NCI-H2227 treated with DMSO at 0.1 percent for 48 hours (cell line): Measurements from ENCODE around the gene PDIA6.

ENCODE experiments used
- DNase-seq: peaks from one replicate; lab custom pipeline; 2025; lab: John Stamatoyannopoulos, UW

Gene PDIA6, protein sequence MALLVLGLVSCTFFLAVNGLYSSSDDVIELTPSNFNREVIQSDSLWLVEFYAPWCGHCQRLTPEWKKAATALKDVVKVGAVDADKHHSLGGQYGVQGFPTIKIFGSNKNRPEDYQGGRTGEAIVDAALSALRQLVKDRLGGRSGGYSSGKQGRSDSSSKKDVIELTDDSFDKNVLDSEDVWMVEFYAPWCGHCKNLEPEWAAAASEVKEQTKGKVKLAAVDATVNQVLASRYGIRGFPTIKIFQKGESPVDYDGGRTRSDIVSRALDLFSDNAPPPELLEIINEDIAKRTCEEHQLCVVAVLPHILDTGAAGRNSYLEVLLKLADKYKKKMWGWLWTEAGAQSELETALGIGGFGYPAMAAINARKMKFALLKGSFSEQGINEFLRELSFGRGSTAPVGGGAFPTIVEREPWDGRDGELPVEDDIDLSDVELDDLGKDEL

DNA sequence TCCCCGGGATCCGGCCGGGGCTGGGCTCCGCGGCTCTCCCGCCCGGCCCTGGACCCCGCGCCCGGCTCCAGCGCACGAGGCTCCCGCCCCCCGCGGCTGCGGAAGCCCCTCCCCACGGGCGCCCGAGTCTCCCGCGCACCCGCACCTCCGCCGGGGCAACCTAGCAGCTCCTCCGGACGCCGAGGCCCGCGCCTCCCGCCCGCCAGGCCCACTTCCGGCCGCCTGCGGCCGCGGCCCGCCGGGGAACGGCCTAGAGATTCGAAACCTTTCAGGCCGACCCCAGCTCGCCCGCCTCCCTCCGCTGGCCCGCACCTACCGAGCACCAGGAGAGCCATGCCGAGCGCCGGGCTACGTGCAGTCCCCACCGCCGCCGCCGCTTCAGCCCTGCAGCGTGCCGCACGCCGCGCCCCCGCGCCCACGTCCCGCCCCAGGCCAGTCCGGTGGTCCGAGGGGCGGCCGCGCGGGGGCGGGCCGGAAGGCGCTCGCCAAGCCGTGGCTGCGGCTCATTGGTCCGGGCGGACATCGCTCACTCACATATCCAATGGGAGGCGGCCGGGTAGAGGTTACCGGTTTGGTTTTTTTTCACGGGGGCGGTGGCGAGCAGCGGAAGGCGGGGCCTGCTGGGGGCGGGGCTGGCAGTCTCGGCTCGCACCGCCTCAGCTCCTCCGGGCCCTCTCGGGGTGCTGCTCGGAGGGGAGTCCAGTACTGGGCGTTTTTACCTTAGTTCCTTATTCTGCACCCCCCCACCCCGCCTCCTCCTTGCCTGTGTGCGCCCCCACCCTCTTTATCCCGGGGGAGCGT lies at the start of gene PDIA6:
Gene PDIA6, minus strand, starts transcription at position 424 of the 801 bp plus-strand sequence. Its CDS starts 89 bp downstream, at position 335.
- peak; percentile 92 for DNase-seq

DNA sequence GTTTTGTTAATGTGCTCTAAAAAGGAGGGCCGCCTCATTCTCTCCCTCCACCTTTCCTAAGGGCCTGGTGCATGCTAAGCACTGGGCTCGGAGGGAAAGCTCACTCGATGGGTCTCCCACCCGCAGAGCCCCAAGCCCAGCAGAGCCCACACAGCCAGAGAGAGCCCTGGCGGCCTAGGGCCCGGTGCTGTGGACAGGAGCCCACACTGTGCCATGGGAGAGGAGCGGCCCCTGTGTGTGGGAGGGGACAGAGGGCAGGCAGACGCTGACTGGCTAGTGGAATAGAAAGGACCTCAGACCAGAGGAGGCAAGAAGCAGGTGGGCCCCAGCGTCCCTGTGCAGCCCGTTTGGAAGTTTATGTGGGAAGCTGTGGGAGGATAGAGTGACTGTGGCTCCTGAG lies 49.7 kb upstream of the PDIA6 start:
- DNase-seq, result no peak

GRCh38 chr2:10861765-10862164 lies 49.2 kb upstream of the PDIA6 start:
- DNase-seq, result no peak

GRCh38 chr2:10860814-10861325 lies 48.3 kb upstream of the PDIA6 start:
- DNase-seq, result no peak

DNA sequence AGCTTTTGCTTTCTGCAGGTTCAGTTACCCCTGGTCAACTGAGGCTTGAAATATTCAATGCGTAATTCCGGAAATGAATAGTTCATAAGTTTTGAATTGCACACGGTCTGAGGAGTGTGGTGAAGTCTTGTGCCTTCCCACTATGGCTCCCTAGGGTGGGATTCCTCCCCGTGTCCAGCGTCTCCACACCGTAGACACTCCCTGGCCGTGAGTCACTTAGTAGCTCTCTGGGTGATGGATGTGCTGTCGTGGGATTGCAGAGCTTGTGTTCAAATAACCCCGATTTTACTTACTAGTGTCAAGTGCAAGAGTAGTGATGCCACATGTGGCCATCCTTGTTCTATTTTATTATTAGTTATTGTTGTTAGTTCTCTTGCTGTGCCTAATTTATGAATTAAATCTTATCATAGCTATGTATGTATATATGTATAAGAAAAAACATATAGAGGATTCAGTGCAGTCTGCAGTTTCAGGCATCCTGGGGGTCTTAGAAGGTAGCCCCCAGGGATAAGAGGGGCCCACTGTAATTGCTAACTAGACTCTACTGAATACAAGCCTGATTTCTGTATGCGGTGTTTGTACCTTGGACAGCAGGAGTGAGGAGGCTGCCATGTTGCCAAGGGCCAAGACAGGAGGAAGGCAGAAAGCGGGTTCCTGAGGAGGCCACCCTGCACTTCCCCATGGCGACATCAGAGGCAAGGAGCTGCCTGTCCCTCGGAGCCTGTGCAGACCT lies 47.7 kb upstream of the PDIA6 start:
- DNase-seq, result no peak

GRCh38 chr2:10859278-10859677 lies 46.7 kb upstream of the PDIA6 start:
- no peak for DNase-seq

DNA sequence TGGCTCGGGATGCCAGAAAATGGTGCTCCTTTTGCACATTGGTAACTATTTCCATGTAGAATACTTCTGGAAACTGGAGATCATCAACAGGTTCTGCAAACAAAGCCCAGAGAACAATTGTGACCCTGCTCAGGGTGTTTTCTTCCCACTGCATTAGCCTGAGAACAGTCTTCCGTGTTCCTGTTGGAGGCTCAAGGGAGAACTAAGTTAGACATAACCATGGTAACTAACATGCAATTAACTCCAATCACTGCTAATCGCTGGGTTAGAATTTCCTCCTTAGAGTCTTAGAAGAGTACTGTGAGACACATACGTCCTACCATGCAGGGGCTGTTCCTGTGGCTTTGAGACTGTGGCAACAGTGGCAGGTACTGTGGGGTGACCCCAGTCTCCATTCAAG lies 36.0 kb upstream of the PDIA6 start:
- DNase-seq, result no peak

DNA sequence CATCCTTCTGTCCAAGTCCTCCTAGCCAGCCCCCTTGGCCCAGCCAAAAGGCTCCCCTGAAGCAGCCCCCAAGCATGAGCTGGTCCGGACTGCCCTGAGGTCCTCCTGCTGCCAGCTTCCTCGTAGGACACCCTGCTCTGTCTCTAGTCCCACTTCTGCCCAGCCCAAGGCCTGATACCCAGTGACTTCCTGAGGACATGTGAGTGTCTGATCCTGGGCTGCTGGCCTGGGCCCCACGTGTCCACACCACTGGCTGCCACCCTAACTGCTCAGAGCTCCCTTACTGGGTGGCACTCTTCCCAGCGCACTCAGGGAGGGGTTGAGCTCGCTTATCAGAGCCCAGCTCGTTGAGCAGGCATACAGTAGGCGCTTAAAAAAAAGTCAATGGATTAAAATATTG lies 34.4 kb upstream of the PDIA6 start:
- DNase-seq, result no peak

GRCh38 chr2:10846110-10846861 lies 33.7 kb upstream of the PDIA6 start:
- no peak for DNase-seq

GRCh38 chr2:10845640-10846039 lies 33.1 kb upstream of the PDIA6 start:
- no peak for DNase-seq

GRCh38 chr2:10844097-10844496 lies 31.5 kb upstream of the PDIA6 start:
- peak; percentile 84 for DNase-seq

DNA sequence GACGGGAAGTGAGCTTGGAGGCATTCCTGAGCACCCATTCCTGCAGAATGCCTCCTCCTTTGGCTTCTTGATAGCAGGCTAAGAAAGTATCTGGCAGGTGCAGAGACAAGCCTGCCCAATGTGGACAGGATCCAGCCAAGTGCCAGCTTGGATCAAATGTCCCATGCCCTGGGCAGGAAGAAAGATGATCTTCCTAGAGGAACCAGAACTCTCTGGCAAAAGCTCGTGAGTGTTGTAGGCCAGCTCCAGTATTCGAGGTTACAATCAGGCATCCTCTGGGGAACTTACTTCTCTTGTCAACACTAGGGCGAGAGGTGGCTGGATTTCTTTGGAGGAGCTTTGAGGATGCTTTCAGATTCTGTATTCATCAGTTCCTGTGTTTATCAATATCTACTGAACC lies 29.9 kb upstream of the PDIA6 start:
- DNase-seq, result no peak

DNA sequence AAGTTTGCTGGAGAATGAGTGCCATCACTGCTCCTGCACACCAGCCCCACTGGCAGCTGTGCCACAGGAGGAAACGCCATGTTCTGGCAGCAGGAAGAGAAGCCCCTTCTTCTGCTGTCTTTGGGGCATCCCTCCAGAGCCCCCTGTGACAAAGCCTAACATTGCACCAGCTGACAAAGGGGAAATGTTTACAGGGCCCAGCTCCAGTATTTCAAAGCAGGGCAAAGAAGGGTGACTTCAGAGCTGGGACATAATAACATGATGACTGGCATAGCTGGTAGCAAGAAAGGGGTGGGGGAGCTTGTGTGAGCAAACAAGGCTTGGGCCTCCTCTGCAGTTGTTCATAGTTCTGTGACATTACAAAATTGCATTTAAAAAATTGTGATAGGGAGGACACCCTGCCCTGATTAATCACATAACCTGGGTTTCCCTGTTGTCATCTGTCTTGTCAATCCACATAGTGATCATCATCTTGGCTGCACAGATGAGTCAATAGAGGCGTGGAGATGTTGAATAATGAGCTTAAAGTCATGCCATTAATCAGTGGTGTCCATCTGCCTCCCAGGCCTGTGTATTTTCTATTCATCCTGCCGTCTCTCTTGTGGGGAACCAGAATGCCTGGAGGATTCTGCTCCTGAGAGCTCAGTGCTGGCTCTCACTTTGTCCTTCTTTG lies 29.1 kb upstream of the PDIA6 start:
- DNase-seq, result no peak

DNA sequence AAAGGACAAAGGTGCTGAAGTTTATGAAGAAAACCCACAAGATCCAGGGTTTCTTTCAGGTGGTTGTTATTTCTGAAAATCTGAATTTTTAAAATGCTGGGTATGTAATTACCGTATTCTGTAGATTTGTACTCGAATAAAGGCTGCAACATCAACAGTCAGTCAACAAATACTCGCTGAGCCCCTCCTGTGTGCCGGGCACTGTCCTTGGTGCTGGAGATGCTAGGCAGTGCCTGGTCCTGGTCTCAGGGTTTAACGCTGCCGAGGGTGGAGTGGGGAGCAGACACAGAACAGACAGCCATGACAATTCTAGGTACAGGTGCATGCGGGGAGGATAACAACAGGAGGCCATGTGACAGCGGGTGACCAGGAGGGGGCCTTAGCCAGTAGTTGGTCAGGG lies 27.2 kb upstream of the PDIA6 start:
- no peak for DNase-seq

DNA sequence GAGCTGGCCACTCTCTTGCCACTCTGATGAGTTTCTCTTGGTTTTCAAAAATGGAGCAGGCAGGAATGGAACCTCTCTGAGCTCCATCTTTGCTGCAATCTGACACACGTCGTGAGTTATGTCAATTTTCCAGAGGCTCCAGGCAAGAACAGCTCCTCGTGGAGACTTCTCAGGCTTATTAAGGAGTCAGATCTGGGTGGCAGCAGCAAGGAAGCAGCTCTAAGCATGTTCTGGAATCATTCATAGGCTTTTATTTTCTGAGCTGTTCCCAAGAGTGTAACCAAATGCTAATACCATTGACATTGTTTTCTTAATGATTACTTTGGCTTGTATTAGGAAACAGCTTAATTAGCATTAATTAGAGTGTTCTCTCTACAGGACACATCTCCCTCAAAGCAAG lies 26.1 kb upstream of the PDIA6 start:
- no peak for DNase-seq

DNA sequence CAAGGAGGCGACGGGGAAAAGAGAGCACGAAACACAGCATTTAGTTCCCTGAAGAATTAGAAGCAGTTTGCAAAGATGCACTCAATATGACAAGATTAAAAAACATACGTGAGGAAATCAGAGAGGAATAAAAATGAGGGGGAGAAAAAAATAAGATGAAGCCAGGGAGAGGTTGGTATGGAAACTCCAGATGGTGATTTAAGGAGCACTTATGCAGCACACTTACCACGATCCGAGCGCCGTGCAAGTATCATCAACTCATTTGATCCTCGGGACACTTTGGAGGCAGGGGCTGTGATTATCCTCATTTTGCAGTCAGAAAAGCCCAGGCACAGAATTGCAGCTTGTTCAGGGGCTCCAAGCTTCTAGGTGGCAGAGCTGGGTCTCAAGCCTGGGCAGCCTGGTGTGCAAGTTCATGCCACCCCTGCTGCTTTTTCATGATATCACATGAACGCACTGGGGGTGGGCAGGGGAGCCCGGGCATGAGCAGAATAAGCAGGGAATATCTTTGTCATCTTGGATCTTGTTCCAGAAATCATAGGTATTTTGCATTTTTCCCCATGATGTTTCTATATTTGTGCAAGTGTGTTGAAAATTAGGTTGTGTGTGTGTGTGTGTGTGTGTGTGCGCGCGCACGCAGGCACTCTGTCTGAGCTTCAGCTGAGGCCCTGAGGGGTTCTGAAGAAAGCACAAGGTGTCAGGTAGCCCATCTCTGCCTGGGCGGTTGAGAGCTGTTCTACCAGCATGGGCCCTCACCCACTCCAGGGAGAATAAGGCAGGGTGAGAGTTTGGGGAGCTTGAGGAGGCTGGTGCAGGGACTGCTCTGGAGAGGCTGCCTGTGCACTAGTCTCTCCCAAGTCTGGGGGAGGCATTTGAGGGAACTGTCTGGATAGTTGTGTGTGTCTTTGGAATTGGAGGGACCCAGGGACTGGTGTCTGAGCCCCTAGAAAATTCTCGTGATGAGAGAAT lies 25.0 kb upstream of the PDIA6 start:
- peak; percentile 61 for DNase-seq

DNA sequence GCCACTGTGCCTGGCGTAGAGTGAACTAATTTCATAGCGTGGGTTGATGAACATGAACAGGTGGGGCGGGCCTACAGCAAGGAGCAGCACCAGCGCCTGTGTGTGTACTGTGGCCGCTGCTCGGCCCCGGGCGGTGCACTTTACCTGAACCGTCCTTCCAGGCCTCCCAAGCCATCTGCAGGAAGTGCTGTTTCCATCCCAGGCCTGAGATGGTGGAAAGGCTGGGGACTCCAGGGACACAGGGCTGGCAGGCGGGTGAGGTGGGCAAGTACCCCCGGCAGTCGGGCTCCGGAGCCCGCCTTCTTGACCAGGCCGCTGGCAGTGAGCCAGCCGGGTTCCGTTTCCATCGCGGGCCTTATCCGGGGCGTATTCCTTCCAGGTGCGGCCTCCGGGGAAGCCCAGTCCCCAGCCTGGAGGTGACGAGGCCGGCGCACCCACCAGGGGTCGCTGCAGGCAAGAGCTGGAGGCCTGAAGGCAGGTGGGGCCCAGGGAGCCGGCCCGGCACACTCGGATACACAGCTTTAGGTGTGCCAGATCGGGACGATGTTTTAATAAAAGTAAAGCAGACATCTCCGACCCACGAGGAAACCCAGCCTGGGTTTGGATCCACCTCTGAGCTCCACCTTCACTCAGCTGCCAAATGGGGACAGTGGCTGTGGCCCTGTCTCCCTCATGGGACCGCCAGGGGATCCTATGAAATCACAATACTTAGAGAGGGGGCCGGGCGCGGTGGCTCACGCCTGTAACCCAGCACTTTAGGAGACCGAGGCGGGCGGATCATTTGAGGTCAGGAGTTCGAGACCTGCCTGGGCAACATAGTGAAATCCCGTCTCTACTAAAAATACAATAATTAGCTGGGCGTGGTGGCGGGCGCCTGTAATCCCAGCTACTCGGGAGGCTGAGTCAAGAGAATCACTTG lies 22.7 kb upstream of the PDIA6 start:
- DNase-seq, result no peak

DNA sequence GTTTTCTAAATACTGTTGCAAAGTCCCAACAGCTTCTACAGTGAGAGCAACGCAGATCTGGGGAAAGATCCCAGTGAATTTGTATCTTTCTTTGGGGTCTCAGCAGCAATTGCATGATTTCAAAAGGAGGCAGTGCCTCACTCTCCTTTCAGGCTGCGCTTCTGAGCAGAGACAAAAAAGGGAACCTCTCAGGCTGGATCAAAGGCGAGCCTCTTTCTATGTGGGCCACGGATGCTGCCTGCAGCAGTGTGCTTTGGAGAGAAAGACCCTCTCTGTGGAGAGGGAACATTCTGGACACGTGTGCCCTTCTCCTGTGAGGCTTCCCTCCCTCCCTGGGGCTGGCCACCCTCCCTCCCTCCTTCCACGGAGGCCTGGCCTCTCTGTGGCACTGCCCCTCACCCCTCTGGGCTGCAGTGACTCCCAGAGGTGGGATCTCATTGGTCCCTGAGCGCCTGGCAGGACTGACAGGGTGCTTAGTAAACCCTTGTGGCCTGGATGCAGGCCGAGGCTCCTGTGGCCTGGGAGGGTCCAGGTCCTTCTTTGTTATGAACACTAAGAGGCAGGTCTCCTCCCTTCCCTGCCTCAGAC lies 21.6 kb upstream of the PDIA6 start:
- no peak for DNase-seq
